Adipocyte (in vitro differentiated cells): ENCODE measurements around the gene OR4S1.
"Not testable (repeated sequence)": the region's sequence is repeated elsewhere in the genome, so short reads cannot be mapped to it uniquely, and the experiment has no call there.

ENCODE experiments used
- DNase-seq: peaks from one replicate; pipeline ENCODE4 v3.0.0-alpha.2; 2015; ENCODE audit warnings: low read depth
- H3K27me3 ChIP-seq: replicated peaks from 2 replicates; pipeline ENCODE4 v1.7.0; 2013; ENCODE audit warnings: mild to moderate bottlenecking, low read length, moderate library complexity; ENCODE audit not compliant: control insufficient read depth, insufficient read depth
- H3K36me3 ChIP-seq: 2 replicates; pipeline ENCODE4 v1.7.0; 2013; ENCODE audit warnings: low read length, mild to moderate bottlenecking, moderate library complexity; ENCODE audit not compliant: control insufficient read depth, insufficient read depth, severe bottlenecking
- H3K4me1 ChIP-seq: 2 replicates; pipeline ENCODE4 v1.7.0; 2013; ENCODE audit warnings: mild to moderate bottlenecking, low read length, moderate library complexity; ENCODE audit not compliant: control insufficient read depth, insufficient read depth
- H3K4me3 ChIP-seq: 2 replicates; pipeline ENCODE4 v1.7.0; 2013; ENCODE audit warnings: mild to moderate bottlenecking, low read length, moderate library complexity
- H3K9ac ChIP-seq: 2 replicates; pipeline ENCODE4 v1.7.0; 2013; ENCODE audit warnings: mild to moderate bottlenecking, low read length, moderate library complexity
- H3K9me3 ChIP-seq: 2 replicates; pipeline ENCODE4 v1.7.0; 2013; ENCODE audit warnings: mild to moderate bottlenecking, low read length, moderate library complexity; ENCODE audit not compliant: control insufficient read depth

Gene OR4S1, protein sequence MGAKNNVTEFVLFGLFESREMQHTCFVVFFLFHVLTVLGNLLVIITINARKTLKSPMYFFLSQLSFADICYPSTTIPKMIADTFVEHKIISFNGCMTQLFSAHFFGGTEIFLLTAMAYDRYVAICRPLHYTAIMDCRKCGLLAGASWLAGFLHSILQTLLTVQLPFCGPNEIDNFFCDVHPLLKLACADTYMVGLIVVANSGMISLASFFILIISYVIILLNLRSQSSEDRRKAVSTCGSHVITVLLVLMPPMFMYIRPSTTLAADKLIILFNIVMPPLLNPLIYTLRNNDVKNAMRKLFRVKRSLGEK

DNA sequence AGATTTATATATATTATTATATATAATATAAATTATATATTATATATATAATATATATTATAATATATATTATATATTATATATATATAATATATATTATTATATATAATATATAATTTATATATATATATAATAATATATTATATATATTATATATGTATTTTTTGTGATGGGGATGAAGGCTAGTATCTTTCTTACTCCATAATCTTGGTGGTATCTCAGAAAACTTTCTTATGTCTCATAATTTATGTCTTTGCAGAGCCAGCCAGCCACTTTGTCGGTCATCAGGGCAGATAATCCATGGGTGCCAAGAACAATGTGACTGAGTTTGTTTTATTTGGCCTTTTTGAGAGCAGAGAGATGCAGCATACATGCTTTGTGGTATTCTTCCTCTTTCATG, at the start of gene OR4S1:
Gene OR4S1, plus strand, starts transcription at position 301 of the 400 bp plus-strand sequence. Its CDS starts 0 bp downstream, at position 301.
- H3K4me1 ChIP-seq, result no peaks in the 10 kb centered on the region
- no peaks in the 10 kb centered on the region for H3K27me3 ChIP-seq
- no peaks in the 10 kb centered on the region for H3K36me3 ChIP-seq
- H3K4me3 ChIP-seq, result no peak within 1 kb of the TSS
- H3K9me3 ChIP-seq, result no peaks in the 10 kb centered on the region
- no peak within 1 kb of the TSS for H3K9ac ChIP-seq
- DNase-seq, result no peak

DNA sequence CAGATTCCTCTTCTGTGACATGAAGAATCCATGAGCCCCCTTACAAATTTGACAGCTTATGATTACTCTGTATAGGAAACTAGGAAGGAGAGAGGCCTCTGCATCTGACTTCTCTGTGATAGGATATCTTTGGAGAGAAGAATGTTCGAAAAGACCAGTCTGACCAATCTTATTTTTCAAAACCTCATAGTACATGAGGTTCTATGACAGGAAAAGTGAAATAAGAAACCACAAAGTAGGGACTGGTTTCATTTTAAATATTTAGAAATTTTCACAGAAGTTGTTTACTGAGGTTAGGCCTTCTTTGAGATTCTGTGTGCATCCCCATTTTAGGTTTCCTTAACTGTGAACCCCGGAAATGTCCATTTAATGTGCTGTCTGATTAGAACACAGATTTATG, 44.4 kb upstream of the OR4S1 start:
- Histone ChIP-seq H3K4me1 (no peaks in the 10 kb centered on the region), H3K9me3 (no peaks in the 10 kb centered on the region), H3K4me3 (no peak overlapping the region), H3K36me3 (no peaks in the 10 kb centered on the region), H3K9ac (no peak overlapping the region), H3K27me3 (no peaks in the 10 kb centered on the region)
- no peak for DNase-seq

DNA sequence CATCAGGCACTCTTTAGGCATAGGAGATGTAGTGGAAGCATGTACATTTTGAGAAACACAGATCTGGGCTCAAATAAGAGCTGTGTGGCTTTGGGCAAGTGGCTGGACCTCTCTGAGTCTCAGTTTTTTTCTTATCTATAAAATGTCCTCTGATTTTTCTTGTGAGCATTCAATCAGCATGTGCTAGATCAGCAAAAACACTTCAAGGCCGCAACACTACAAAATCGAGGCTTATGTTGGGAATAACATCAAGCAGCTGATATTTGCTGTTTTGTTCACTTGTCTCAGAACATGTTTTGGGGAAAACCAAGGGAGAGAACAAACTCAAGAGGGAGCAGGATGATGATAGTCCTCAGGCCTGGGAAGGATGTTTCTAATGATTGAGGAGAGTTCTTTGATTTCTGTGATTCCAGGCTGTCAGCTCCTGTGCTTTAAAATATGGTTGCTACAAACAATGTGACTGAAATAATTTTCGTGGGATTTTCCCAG, 42.6 kb upstream of the OR4S1 start, which contains the start of gene OR4X1:
Gene OR4X1, plus strand, starts transcription at position 439 of the 489 bp plus-strand sequence. Its CDS starts 0 bp downstream, at position 439.
- no peak within 1 kb of the TSS for H3K9ac ChIP-seq

DNA sequence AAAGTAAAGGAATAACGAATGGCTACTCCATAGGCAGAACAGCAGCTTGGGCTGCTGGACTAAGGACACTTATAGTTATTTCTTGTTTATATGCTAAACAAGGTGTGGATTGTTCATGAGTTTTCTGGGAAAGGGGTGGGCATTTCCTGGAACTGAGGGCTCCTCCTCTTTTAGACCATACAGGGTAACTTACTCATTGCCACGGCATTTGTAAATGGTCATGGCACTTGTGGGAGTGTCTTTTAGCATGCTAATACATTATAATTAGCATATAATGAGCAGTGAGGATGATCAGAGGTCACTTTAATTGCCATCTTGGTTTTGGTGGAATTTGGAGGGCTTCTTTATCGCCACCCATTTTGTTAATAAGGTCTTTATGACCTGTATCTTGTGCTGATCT, 35.4 kb upstream of the OR4S1 start:
- Histone ChIP-seq H3K27me3 (no peaks in the 10 kb centered on the region), H3K4me3 (no peak overlapping the region), H3K36me3 (no peaks in the 10 kb centered on the region), H3K4me1 (no peaks in the 10 kb centered on the region), H3K9me3 (no peaks in the 10 kb centered on the region), H3K9ac (no peak overlapping the region)
- DNase-seq, result no peak

More for the DNA sequence above, 42.6 kb upstream of the OR4S1 start, which contains the start of gene OR4X1:
- no peaks in the 10 kb centered on the region for H3K9me3 ChIP-seq
- no peaks in the 10 kb centered on the region for H3K36me3 ChIP-seq
- DNase-seq, result no peak
- no peaks in the 10 kb centered on the region for H3K4me1 ChIP-seq
- H3K4me3 ChIP-seq, result no peak within 1 kb of the TSS
- no peaks in the 10 kb centered on the region for H3K27me3 ChIP-seq

DNA sequence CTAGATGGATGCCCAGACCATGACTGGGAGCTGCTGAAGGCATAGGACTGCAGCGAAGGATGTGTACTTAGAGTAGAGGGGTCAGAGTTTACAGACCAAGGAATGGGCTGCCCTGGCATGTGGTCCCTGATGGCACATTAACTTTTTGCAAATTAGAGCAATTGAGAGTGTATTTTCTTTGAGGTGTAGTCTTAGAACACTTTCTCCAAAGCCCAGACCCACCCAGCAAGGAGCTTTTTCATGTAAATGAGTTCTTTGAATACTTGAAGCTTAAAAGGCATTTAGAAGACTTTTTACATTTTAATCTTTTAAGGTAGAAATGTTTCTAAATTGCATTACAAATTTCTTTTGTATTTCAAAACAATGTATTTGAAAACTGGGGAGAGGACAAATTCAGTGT, 33.4 kb upstream of the OR4S1 start:
- Histone ChIP-seq H3K9me3 (no peaks in the 10 kb centered on the region), H3K27me3 (no peaks in the 10 kb centered on the region), H3K9ac (no peak overlapping the region), H3K4me1 (no peaks in the 10 kb centered on the region), H3K36me3 (no peaks in the 10 kb centered on the region), H3K4me3 (no peak overlapping the region)
- no peak for DNase-seq

DNA sequence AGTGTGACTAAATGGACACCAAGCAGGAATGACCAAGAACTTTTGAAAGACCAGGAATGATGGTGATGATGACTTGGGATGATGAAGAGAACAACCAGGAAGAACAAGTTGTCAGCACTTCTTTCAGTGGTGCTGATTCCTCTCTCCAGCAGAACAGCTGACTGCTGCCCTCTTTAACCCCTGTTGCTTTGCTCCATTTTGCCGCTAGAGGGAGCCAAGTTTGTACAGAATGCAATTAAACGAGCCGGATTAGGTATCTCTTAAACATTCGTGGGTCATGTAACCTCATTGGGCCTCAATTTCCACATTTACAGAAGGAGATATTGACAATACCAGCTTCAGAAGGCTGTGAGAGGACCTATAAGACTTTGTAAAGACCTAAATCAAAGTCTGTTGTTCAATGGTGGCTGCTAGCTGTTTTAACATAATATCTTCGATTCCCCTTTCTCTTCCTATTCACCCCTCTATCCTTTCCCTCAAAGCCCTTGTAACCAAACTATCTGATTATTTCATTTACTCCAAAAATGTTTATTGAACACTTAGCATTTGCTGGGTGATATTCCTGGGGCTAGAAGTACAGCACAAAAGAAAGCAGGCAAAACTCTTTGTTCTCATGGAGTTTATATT, 1.9 kb downstream of the OR4S1 start:
- no peaks in the 10 kb centered on the region for H3K9me3 ChIP-seq

DNA sequence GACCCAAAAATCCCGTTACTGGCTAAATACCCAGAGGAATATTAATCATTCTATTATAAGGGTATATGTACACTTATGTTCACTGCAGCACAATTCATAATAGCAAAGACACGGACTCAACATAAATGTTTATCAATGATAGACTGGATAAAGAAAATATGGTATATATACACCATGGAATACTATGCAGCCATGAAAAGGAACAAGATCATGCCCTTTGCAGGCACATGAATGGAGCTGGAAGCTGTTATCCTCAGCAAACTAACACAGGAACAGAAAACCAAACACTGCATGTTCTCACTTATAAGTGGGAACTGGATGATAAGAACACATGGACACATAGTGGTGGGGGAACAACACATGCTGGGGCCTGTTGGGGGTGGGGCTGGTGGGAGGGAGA, 7.6 kb downstream of the OR4S1 start:
- H3K36me3 ChIP-seq, H3K4me3 ChIP-seq, H3K27me3 ChIP-seq, DNase-seq, H3K4me1 ChIP-seq, H3K9ac ChIP-seq, H3K9me3 ChIP-seq: not testable (repeated sequence)

More for the DNA sequence above, 1.9 kb downstream of the OR4S1 start:
- Histone ChIP-seq H3K4me1 (no peaks in the 10 kb centered on the region), H3K36me3 (no peaks in the 10 kb centered on the region), H3K27me3 (no peaks in the 10 kb centered on the region), H3K4me3 (no peak overlapping the region), H3K9ac (no peak overlapping the region)
- DNase-seq, result peak; percentile 70

DNA sequence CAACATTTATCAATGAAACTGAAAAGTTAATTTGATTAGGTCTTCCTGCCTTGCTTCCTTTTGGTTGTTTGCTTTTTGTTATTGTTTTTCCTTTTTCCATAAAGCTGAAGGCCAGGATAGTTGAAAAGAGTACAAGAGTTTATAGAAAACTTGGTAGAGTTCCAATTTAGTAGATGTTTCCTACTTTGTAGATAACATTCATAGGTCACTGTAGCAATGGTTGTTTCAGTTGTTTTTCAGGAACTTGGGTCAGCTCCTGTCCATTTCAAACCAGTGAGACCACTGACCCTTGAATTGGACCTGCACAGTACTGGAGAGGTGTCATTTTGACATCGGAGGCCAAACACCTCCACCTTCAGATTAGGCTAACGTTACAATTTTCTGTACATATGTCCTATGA, 13.8 kb downstream of the OR4S1 start:
- not testable (repeated sequence) for H3K4me1 ChIP-seq, H3K9me3 ChIP-seq, H3K4me3 ChIP-seq, H3K36me3 ChIP-seq, DNase-seq, H3K27me3 ChIP-seq, H3K9ac ChIP-seq

DNA sequence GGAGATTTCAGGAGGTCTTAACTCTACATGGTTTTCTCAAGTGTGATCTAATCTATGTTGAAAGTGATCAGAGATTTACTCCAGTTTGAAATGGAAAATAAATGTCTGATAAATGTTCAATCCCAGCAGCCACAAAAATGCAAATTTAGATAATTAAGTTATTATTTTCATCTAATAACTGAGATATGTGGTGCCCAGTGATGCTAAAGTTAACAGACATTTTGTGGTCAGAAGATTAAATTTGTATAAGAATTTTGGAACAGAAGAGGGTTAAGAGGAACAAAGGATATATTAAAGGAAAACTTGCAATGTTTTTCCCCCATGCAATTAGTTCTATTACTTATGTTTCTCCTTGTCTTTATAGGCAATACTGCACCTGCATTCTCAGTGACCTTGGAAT, 18.6 kb downstream of the OR4S1 start, which contains the start of gene OR4C3:
Gene OR4C3, plus strand, starts transcription at position 301 of the 400 bp plus-strand sequence. CDS start 102 bp downstream, outside the sequence.
- H3K9ac ChIP-seq, H3K9me3 ChIP-seq, DNase-seq, H3K27me3 ChIP-seq, H3K4me3 ChIP-seq, H3K36me3 ChIP-seq, H3K4me1 ChIP-seq: not testable (repeated sequence)

DNA sequence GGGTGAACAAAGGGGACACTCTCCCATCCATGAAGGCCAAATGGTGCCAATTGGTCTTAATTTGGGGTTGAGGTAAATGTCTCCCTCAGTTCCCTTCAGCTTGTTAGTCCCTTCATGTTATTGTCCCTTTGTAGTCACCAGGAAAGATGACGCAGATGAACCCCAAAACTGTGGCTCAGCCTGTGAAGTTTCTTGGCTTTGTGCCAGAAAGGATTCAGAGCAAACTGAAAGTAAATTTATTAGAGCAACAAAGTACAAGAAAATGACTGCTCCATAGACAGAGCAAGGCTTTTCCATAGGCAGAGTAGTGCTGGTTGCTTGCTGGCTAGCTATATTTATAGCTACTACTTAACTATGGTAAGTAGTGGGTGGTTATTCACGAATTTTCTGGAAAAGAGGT, 35.4 kb downstream of the OR4S1 start:
- H3K36me3 ChIP-seq, result no peaks in the 10 kb centered on the region
- no peak overlapping the region for H3K4me3 ChIP-seq
- no peak overlapping the region for H3K9ac ChIP-seq
- H3K27me3 ChIP-seq, result no peaks in the 10 kb centered on the region
- H3K9me3 ChIP-seq, result no peaks in the 10 kb centered on the region
- no peak for DNase-seq
- no peaks in the 10 kb centered on the region for H3K4me1 ChIP-seq

DNA sequence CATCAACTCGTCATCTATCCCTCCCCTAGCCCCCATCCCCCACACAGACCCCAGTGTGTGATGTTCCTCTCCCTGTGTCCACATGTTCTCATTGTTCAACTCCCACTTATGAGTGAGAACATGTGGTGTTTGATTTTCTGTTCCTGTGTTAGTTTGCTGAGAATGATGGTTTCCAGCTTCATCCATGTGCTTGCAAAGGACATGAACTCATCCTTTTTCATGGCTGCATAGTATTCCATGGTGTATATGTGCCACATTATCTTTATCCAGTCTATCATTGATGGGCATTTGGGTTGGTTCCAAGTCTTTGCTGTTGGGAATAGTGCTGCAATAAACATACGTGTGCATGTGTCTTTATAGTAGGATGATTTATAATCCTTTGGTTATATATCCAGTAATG, 36.5 kb downstream of the OR4S1 start:
- not testable (repeated sequence) for H3K9me3 ChIP-seq, H3K27me3 ChIP-seq, H3K36me3 ChIP-seq, H3K9ac ChIP-seq, H3K4me3 ChIP-seq, DNase-seq, H3K4me1 ChIP-seq
